RWPE2 (cell line): Measurements from ENCODE around the gene KIF1A.

Experiments
- ATAC-seq: fragments of 200-7000 bp; cut with Tn5 transposase; 3 replicates; pipeline ENCODE4 v1.9.1; 2021; ENCODE audit warnings: low read depth
- DNase-seq: peaks from one replicate; pipeline ENCODE4 v3.0.0-alpha.2; 2020; ENCODE audit warnings: low spot score
- H3K27ac ChIP-seq: fragments of 450-650 bp; 2 replicates; pipeline ENCODE4 v1.5.1; 2017; ENCODE audit warnings: mild to moderate bottlenecking; ENCODE audit not compliant: poor library complexity, severe bottlenecking
- H3K27me3 ChIP-seq: fragments of 250-450 bp; sonication (Bioruptor Pico); 2 replicates; pipeline ENCODE4 v1.5.1; 2021; ENCODE audit warnings: mild to moderate bottlenecking, moderate library complexity; ENCODE audit not compliant: insufficient read depth, poor library complexity, severe bottlenecking
- H3K36me3 ChIP-seq: fragments of 250-450 bp; sonication (Bioruptor Pico); 2 replicates; pipeline ENCODE4 v1.5.1; 2020; ENCODE audit warnings: low read depth, mild to moderate bottlenecking, moderate library complexity
- H3K4me1 ChIP-seq: fragments of 250-450 bp; sonication (Bioruptor Pico); 2 replicates; pipeline ENCODE4 v1.5.1; 2021; ENCODE audit warnings: mild to moderate bottlenecking, moderate library complexity; ENCODE audit not compliant: insufficient read depth, poor library complexity, severe bottlenecking
- H3K4me3 ChIP-seq: fragments of 250-450 bp; sonication (Bioruptor Pico); 2 replicates; pipeline ENCODE4 v1.5.1; 2021; ENCODE audit warnings: mild to moderate bottlenecking, moderate library complexity; ENCODE audit not compliant: severe bottlenecking
- H3K9me3 ChIP-seq: fragments of 250-450 bp; sonication (Bioruptor Pico); 2 replicates; pipeline ENCODE4 v1.5.1; 2021; ENCODE audit warnings: mild to moderate bottlenecking, moderate library complexity; ENCODE audit not compliant: severe bottlenecking
- TF ChIP-seq, protein P1 (sequence below): fragments of 450-650 bp; IDR thresholded peaks from one replicate; pipeline ENCODE4 v1.5.1; 2017; ENCODE audit warnings: mild to moderate bottlenecking, moderate library complexity; ENCODE audit not compliant: poor library complexity, severe bottlenecking

KIF1A gene

DNA sequence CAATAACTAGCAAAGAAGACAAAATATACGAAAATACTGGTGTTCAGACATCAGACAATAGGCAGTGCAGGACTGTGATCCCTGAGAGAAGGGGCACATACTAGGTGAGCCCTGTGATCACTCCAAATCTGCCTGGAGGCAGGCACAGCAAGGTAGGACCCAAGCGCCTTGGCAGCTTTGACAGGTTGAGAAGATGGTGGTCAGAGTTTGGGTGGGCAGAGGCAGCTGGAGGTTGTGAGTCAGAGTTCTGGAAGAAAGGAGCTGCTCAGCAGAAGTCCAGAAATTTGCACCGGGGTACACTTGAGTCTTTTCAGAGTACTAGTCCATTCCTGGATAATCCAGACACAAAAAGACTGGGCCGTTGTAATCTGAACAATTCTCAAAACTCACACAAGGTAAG, 14.0 kb downstream of the KIF1A start:
- Histone ChIP-seq H3K4me1 (no peaks in the 10 kb centered on the region), H3K27ac (no peak overlapping the region), H3K36me3 (no peaks in the 10 kb centered on the region), H3K27me3 (peaks cover 31% of the 10 kb centered on the region), H3K9me3 (no peaks in the 10 kb centered on the region), H3K4me3 (no peak overlapping the region)
- no peak for ATAC-seq
- TF ChIP-seq, protein P1, sequence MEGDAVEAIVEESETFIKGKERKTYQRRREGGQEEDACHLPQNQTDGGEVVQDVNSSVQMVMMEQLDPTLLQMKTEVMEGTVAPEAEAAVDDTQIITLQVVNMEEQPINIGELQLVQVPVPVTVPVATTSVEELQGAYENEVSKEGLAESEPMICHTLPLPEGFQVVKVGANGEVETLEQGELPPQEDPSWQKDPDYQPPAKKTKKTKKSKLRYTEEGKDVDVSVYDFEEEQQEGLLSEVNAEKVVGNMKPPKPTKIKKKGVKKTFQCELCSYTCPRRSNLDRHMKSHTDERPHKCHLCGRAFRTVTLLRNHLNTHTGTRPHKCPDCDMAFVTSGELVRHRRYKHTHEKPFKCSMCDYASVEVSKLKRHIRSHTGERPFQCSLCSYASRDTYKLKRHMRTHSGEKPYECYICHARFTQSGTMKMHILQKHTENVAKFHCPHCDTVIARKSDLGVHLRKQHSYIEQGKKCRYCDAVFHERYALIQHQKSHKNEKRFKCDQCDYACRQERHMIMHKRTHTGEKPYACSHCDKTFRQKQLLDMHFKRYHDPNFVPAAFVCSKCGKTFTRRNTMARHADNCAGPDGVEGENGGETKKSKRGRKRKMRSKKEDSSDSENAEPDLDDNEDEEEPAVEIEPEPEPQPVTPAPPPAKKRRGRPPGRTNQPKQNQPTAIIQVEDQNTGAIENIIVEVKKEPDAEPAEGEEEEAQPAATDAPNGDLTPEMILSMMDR: no peak
- DNase-seq: no peak

DNA sequence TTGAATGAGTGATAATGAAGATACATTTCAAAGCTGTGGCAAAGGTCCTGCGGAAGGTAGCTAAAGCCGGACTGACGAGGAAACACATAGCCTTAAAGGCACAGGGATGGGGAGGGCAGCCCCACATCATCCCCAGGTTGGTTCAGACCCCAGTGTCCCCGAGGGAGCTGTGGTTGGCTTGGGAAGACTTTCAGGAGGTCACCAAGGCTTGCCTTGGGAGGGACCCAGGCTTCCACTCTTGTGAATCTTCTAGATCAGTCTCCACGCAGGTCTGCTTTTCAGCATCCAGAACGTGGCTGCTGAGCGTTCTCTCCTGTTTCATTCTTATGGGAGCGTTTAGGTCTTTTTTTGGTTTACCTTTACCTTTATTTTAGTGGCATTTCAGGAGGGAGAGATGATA, 16.8 kb downstream of the KIF1A start:
- H3K27ac ChIP-seq: no peak overlapping the region
- TF ChIP-seq, protein P1: no peak
- DNase-seq (no peak), ATAC-seq (no peak)
- no peaks in the 10 kb centered on the region for H3K36me3 ChIP-seq
- H3K9me3 ChIP-seq: no peaks in the 10 kb centered on the region
- H3K4me1 ChIP-seq: no peaks in the 10 kb centered on the region
- no peak overlapping the region for H3K4me3 ChIP-seq
- peaks cover 57% of the 10 kb centered on the region for H3K27me3 ChIP-seq

DNA sequence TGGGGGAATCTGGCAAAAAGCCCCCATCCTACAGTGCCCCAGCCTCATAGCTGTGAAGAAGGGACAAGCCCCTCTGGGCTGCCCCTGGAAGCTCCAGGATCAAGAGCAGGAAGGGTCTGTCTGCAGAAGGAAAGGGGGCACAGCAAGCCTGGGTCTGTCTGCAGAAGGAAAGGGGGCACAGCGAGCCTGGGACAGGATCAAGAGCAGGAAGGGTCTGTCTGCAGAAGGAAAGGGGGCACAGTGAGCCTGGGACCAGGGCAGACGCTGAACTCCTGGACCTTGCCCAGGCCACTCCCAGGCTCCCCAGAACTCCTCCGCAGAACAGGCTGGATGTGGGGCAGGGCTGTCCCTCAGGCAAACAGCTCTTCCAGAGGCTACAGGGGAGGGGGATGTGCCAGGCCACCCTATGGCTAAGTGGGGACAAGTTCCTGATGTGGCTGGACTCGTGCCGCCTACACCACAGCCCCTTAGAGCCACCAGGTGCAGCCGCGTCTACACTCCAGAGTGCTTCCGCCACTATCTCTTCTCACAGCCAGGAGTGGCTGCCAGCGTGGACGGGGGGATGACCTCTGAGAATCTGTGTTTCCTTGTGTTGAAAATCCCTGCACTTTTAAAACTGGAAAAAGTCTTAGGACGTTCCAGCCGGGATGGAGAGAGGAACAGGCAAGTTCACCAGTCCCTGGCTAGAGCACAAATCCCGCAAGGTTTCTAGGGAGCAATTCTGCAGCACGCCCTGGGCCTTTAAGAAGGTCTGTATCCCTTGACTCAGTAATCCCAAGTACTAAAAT, 20.8 kb downstream of the KIF1A start:
- H3K4me3 ChIP-seq: no peak overlapping the region
- no peak overlapping the region for H3K27ac ChIP-seq
- no peak for DNase-seq
- ATAC-seq: no peak
- TF ChIP-seq, protein P1: no peak
- peaks cover 58% of the 10 kb centered on the region for H3K27me3 ChIP-seq
- no peaks in the 10 kb centered on the region for H3K4me1 ChIP-seq
- no peaks in the 10 kb centered on the region for H3K36me3 ChIP-seq
- no peaks in the 10 kb centered on the region for H3K9me3 ChIP-seq

DNA sequence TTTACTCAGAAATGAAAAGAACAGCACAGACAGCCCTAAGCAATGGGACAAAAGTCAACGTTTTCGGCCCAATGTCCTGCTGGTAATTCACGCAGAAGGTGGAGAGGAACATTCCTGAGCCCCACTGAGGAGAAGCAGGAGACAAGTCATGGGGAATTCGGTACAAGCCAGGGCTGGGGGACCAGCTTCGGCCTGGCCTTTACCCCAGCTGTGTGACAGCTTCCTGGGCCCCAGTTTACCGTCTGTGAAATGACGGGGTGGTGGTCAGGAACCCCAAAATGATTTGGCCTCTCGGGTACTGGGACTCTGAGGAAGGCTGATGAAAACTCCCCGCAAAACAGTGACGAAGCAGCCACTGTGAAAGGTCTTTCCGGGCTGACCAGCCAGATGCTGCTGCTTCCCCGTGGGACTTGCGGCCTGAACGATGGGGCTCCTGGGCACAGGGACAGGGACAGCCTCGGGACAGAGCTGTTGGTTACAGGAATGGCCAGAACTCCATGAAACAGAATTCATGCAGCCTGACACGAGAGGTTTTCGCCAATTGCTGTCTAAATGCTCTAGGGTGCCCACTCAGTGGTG, 21.6 kb downstream of the KIF1A start:
- Histone ChIP-seq H3K4me1 (no peaks in the 10 kb centered on the region), H3K36me3 (no peaks in the 10 kb centered on the region), H3K27ac (no peak overlapping the region), H3K27me3 (peaks cover 57% of the 10 kb centered on the region), H3K4me3 (no peak overlapping the region), H3K9me3 (no peaks in the 10 kb centered on the region)
- ATAC-seq (no peak), DNase-seq (no peak)
- TF ChIP-seq, protein P1: no peak

DNA sequence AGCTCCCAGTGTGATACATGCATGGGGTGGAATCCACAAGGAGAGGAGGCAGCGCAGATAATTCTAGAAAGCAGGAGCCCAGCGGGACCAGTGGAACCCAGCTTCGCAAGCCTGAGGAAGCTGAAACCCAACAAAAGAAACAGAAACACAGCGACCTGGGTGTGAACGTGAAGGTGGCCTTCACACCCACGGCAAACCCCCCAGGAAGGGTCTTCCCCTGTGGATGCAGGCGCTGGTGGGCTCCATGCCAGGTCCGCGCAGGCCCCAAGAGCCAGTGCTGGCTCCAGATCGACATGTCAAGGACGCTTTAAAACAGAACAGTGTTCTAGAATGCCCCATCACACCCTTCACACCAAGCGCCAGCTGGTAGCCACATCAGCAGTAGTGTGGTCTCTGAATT, 22.1 kb downstream of the KIF1A start:
- TF ChIP-seq, protein P1: no peak
- Histone ChIP-seq H3K27ac (no peak overlapping the region), H3K4me3 (no peak overlapping the region), H3K9me3 (no peaks in the 10 kb centered on the region), H3K36me3 (no peaks in the 10 kb centered on the region), H3K27me3 (peaks cover 52% of the 10 kb centered on the region), H3K4me1 (no peaks in the 10 kb centered on the region)
- DNase-seq (no peak), ATAC-seq (no peak)
